HG02610 (cell line): ENCODE data around the gene DIAPH1.

Source experiments
- ATAC-seq: cut with Tn5 transposase; IDR thresholded peaks from one replicate; pipeline ENCODE4 v1.9.1; 2021; ENCODE audit warnings: mild to moderate bottlenecking, moderate library complexity; ENCODE audit not compliant: unreplicated experiment

Gene DIAPH1

GRCh38 chr5:141640051-141640415 is 21.2 kb upstream of the DIAPH1 start:
- ATAC-seq = no peak

DNA sequence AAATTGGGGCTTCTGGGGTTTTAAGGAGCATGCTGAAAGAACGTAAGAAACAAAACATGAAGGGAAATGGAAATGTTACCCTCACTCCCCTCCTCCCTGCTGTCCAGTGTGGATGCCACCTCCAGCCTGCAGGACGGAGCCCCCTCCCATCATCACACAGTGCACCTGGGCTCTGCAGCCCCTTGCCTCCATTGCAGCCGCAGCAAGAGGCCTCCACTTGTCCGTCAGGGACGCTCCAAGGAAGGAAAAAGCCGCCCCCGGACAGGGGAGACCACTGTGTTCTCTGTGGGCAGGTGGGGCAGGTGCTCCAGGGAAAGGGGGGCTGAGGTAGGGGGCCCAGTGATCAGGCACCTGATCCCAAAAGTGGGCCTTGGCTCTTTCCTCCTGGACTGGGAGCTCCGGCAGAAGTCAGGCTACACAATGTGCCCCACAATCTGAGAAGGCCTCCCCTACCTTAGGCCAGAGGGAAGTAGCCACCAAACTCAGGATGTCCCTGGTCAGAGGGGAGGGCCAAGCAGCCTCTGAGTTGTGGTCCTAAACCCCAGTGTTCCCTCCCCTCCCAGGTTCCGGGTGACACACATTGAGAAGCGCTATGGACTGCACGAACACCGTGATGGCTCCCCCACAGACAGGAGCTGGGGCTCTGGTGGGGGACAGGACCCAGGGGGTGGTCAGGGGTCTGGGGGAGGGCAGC is 20.7 kb upstream of the DIAPH1 start:
- no peak for ATAC-seq

- ATAC-seq = no peak
Measured at GRCh38 chr5:141638771-141639170, 20.0 kb upstream of the DIAPH1 start.

GRCh38 chr5:141637767-141638419 is 19.1 kb upstream of the DIAPH1 start:
- ATAC-seq = no peak

DNA sequence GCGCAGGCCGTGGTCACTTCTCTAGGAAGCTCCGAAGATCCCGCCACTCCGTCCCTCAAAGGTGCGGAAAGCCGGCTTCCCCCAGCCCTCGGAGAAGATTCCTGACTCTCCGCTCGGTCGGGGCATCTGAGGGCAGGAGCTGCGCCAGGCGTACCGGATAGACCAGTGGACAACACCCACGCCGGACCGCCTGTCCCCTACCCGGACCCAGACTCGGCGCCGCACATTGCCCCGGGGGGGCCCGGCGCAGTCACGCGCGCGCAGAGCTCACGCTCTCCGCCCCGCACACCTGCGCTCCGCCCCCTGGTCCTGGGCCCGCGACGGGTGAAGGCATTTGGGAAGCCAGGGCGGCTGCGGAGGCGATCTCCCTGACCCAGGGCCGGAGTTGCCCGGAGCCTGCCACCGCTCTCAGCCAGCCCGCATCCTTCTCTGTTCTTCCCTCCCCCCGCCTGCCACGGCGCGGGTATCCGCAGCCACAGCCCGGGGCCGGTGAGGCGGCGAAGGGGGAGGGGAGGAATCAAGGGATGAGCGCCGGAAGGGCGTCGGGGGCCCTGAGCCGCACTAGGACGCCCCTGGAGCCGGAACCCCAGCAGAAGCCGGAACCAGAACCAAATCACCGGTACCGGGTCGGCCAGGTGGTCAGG is 18.4 kb upstream of the DIAPH1 start:
- peak; percentile 20 for ATAC-seq

DNA sequence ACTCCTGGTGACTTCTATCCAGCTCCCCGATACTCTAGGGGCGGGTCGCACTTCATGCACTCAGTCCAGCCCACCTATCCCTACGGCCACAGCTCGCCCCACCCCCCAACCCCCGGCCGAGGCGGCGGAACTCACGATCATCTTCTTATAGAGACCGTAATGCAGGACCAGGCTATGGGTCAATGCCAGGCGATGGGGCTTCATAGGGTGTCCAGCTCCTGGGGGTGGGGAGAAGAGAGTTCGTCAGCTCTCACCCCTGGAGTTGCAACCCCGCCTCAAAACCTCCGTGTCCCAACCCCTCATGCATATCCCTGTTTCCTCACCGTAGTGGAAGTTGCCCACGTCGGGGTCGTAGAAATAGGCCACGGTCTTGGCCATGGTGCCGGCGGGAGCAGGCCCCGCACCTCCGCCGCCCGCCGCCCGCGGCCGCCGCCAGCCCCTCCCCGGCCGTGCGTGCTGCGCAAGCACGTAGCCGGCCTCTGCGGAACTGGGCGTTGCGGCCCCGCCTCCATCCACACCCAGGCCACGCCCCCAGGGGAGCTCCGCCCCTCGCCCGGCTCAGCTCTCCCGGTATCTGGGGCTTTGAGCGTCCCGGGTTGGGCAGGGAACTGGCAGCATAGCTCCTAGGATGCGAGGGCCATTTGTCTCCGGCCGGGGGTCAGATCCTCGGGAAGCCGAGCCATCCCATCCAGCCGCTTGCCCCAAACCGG is 17.8 kb upstream of the DIAPH1 start, which contains the start of the genes HDAC3 and RELL2:
TSS of gene HDAC3 (minus strand) at position 437 of the 710 bp plus-strand sequence. CDS start at position 378, 59 bp downstream.
TSS of gene RELL2 (plus strand) at position 585 of the 710 bp plus-strand sequence. CDS start 1,229 bp downstream, outside the sequence.
- peak; percentile 73 for ATAC-seq

DNA sequence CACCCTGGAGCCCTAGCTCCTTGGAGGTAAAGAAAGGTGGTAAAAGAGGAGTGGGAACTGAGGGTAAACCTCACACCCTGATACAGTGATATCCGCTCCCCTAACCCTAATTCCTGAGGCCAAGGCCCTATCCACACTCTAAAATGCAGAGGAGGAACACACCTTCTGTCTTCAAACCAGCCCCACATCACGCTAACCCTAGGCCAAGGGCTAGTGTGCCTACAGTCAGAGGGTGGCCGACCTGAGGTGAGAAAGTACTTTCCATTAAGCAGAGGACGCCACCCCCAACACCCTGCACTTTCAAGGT is 17.3 kb upstream of the DIAPH1 start:
- no peak for ATAC-seq

- ATAC-seq = no peak
Measured at GRCh38 chr5:141635646-141636045, 16.8 kb upstream of the DIAPH1 start.

GRCh38 chr5:141634720-141635119 is 15.9 kb upstream of the DIAPH1 start:
- no peak for ATAC-seq

- ATAC-seq = peak; percentile 82
Measured at GRCh38 chr5:141633871-141634561, 15.2 kb upstream of the DIAPH1 start.

- no peak for ATAC-seq
Measured at GRCh38 chr5:141632650-141633049, 13.8 kb upstream of the DIAPH1 start.

DNA sequence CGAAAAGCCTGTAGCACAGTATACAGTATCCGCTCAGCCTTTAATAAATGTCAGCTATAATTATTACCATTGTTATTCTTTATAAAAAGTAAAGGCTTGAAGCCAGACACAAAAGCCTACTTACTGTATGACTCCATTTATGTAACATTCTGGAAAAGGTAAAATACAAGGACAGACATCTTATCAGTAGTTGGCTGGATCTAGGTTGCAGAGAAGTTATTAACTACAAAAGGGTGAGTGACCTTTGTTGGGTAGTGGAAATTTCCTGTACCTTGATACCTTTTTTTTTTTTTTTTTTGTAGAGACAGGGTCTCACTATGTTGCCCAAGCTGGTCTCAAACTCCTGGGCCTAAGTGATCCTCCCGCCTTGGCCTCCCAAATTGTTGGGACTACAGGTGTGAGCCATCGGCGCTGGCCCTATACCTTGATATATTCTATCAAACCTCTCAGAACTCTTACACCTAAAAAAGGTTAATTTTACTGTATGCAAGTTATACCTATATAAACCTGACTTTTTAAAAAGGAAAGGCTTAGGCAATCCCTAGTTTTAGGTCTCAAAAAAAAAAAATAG is 11.9 kb upstream of the DIAPH1 start:
- no peak for ATAC-seq

DNA sequence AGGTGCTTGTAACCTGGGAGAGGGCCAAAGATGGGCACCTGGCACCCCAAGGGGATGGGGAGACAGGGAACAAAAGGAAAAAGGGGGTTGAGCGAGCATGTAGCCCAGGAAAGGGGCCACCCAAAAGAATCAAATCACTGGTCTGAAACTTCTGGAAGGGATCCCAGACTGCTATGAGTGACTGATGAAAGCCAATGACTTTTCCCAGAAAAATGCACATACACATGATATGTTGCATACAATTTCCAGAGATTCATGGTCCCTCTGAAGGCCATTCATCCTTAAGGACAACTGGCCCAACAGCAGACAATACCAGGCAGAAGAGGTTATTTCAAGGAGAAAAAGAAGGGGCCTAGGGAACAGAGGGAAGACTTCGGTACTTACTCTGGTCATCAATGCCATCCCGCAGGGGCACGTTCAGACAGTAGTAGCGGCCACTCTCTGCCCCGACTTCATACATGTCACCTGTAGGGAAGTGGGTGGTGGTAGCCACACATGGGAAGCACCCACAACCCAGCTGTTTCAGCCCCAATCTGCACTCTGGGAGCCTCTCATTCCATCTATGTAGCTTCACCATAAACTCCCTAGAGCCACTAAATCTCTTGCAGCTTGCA is 9.5 kb upstream of the DIAPH1 start:
- ATAC-seq = no peak

DNA sequence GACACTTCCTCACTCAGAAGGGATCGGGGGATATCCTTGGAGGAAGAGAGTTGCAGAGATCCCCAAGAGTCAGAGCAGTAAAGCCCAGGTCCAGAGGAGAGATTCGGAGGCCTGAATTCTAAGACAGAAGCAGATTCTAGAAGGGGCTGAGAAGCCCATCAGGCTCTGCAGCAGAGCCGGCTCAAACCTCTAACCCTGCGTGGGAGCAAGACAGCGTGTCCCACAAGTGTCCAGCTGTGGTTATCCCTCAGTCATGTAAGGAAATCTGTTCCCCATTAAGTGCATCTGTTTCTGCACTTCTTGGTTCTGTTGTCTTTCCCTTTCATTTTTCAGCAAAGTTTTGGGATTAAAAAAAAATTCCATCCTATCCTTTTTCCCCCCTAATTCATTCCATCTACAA is 4.8 kb upstream of the DIAPH1 start:
- no peak for ATAC-seq

- peak; percentile 61 for ATAC-seq
Measured at GRCh38 chr5:141623186-141623585, 4.4 kb upstream of the DIAPH1 start.

GRCh38 chr5:141618030-141618803 is 583 bp downstream of the DIAPH1 start:
- peak; percentile 19 for ATAC-seq

DNA sequence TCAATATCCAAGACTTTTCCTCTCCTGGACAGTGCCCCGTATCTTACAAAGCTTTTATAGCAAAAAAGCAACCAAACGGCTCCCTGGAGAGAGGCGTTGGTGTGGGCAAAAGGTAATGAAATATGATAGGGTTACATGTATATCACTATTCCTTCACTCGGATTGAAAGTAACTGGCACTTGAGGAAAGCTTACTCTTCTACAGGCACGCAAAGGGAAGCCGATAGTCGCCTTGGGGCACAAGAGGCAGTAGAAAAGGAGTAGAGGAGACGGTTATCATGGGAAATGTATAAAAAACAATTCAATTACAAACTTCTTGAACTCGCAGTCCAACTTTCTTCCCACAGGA is 1.1 kb downstream of the DIAPH1 start:
- ATAC-seq = no peak

DNA sequence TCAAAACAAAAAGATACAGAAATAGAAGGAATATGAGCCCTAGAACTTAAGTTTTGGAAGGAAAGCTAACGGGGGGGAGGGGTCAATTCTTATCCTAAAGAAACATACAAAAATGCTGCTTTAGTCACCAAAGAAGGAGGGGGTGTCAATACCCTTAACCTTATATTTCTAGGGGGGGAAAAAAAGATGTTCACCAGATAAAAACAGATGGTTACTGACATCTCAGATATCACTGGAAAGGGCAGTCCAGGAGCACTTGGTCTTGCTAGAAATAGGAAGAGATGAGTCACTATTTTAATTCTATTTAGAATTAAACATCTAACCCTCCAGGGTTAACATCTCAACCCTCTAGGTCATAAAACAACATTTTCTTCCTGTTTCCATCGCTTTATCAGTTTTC is 1.7 kb downstream of the DIAPH1 start:
- ATAC-seq = no peak

- ATAC-seq = no peak
Measured at GRCh38 chr5:141615991-141616720, 2.6 kb downstream of the DIAPH1 start.
